Stimulated activated memory B cell treated with anti-CD40 and anti-IgM and Interleukin-4, amounts not matched to agents 10 μg/mL and 1 μg/mL and 100 μg/mL, for 72 hours (primary cell): ENCODE data around the gene RBM24.
"Not testable (repeated sequence)": the region's sequence is repeated elsewhere in the genome, so short reads cannot be mapped to it uniquely, and the experiment has no call there.

Experiments
- ATAC-seq: fragments of 150-1000 bp; cut with Tn5 transposase; 2 replicates; pipeline ENCODE4 v1.10.0; 2021
- H3K27ac Mint-ChIP-seq: one replicate; pipeline ENCODE4 v1.8.0; 2022; ENCODE audit warnings: mild to moderate bottlenecking, mixed read lengths
- H3K27me3 Mint-ChIP-seq: one replicate; pipeline ENCODE4 v1.8.0; 2022; ENCODE audit warnings: mixed read lengths
- H3K36me3 Mint-ChIP-seq: one replicate; pipeline ENCODE4 v1.8.0; 2022; ENCODE audit warnings: mixed read lengths
- H3K4me1 Mint-ChIP-seq: one replicate; pipeline ENCODE4 v1.8.0; 2022; ENCODE audit warnings: mixed read lengths
- H3K4me3 Mint-ChIP-seq: one replicate; pipeline ENCODE4 v1.8.0; 2022; ENCODE audit warnings: mild to moderate bottlenecking, moderate library complexity, mixed read lengths
- H3K9me3 Mint-ChIP-seq: one replicate; pipeline ENCODE4 v1.8.0; 2022; ENCODE audit warnings: mixed read lengths

RBM24 gene

GRCh38 chr6:17305219-17306001 is 24.2 kb downstream of the RBM24 start:
- Mint-ChIP-seq H3K4me1 (no peaks in the 10 kb centered on the region), H3K27me3 (peaks cover 6% of the 10 kb centered on the region), H3K9me3 (peaks cover 3% of the 10 kb centered on the region), H3K4me3 (no peak overlapping the region), H3K27ac (no peak overlapping the region), H3K36me3 (no peaks in the 10 kb centered on the region)
- no peak for ATAC-seq

GRCh38 chr6:17311595-17312311 is 30.6 kb downstream of the RBM24 start:
- Mint-ChIP-seq H3K4me3 (no peak overlapping the region), H3K9me3 (peaks cover 10% of the 10 kb centered on the region), H3K27ac (no peak overlapping the region), H3K4me1 (no peaks in the 10 kb centered on the region), H3K36me3 (no peaks in the 10 kb centered on the region), H3K27me3 (no peaks in the 10 kb centered on the region)
- ATAC-seq = no peak

GRCh38 chr6:17313238-17313637 is 32.1 kb downstream of the RBM24 start:
- H3K36me3 Mint-ChIP-seq, H3K4me1 Mint-ChIP-seq, H3K27me3 Mint-ChIP-seq, ATAC-seq, H3K4me3 Mint-ChIP-seq, H3K27ac Mint-ChIP-seq: not testable (repeated sequence)
- peaks cover 11% of the 10 kb centered on the region for H3K9me3 Mint-ChIP-seq

- H3K4me3 Mint-ChIP-seq = no peak overlapping the region
- H3K4me1 Mint-ChIP-seq = no peaks in the 10 kb centered on the region
- H3K27me3 Mint-ChIP-seq = no peaks in the 10 kb centered on the region
- H3K9me3 Mint-ChIP-seq = peaks cover 11% of the 10 kb centered on the region
- H3K27ac Mint-ChIP-seq = no peak overlapping the region
- ATAC-seq = no peak
- no peaks in the 10 kb centered on the region for H3K36me3 Mint-ChIP-seq
These were observed 32.8 kb downstream of the RBM24 start for GRCh38 chr6:17313971-17314370.

- H3K9me3 Mint-ChIP-seq = peaks cover 11% of the 10 kb centered on the region
- no peak overlapping the region for H3K4me3 Mint-ChIP-seq
These were observed 34.1 kb downstream of the RBM24 start for GRCh38 chr6:17315262-17315661.

GRCh38 chr6:17318435-17319165 is 37.4 kb downstream of the RBM24 start:
- Mint-ChIP-seq H3K27me3 (no peaks in the 10 kb centered on the region), H3K27ac (no peak overlapping the region), H3K4me3 (no peak overlapping the region), H3K9me3 (peaks cover 11% of the 10 kb centered on the region), H3K4me1 (no peaks in the 10 kb centered on the region), H3K36me3 (no peaks in the 10 kb centered on the region)
- ATAC-seq = no peak

More at GRCh38 chr6:17315262-17315661, 34.1 kb downstream of the RBM24 start:
- no peak for ATAC-seq
- H3K4me1 Mint-ChIP-seq = no peaks in the 10 kb centered on the region
- no peak overlapping the region for H3K27ac Mint-ChIP-seq
- H3K27me3 Mint-ChIP-seq = no peaks in the 10 kb centered on the region
- no peaks in the 10 kb centered on the region for H3K36me3 Mint-ChIP-seq

GRCh38 chr6:17320266-17320665 is 39.1 kb downstream of the RBM24 start:
- H3K36me3 Mint-ChIP-seq, ATAC-seq, H3K4me1 Mint-ChIP-seq, H3K4me3 Mint-ChIP-seq, H3K27me3 Mint-ChIP-seq, H3K27ac Mint-ChIP-seq, H3K9me3 Mint-ChIP-seq: not testable (repeated sequence)

- H3K27ac Mint-ChIP-seq = no peak overlapping the region
- peaks cover 14% of the 10 kb centered on the region for H3K9me3 Mint-ChIP-seq
- H3K4me1 Mint-ChIP-seq = no peaks in the 10 kb centered on the region
- H3K4me3 Mint-ChIP-seq = no peak overlapping the region
- no peaks in the 10 kb centered on the region for H3K36me3 Mint-ChIP-seq
- peaks cover 3% of the 10 kb centered on the region for H3K27me3 Mint-ChIP-seq
- no peak for ATAC-seq
These were observed 50.1 kb downstream of the RBM24 start for GRCh38 chr6:17331238-17331637.

GRCh38 chr6:17334265-17334664 is 53.1 kb downstream of the RBM24 start:
- no peak overlapping the region for H3K4me3 Mint-ChIP-seq
- H3K36me3 Mint-ChIP-seq = no peaks in the 10 kb centered on the region
- no peaks in the 10 kb centered on the region for H3K4me1 Mint-ChIP-seq
- H3K27ac Mint-ChIP-seq = no peak overlapping the region
- no peak for ATAC-seq
- H3K27me3 Mint-ChIP-seq = no peaks in the 10 kb centered on the region
- peaks cover 17% of the 10 kb centered on the region for H3K9me3 Mint-ChIP-seq

GRCh38 chr6:17336425-17336824 is 55.3 kb downstream of the RBM24 start:
- no peaks in the 10 kb centered on the region for H3K36me3 Mint-ChIP-seq
- H3K4me1 Mint-ChIP-seq = no peaks in the 10 kb centered on the region
- H3K4me3 Mint-ChIP-seq = no peak overlapping the region
- no peaks in the 10 kb centered on the region for H3K27me3 Mint-ChIP-seq
- peaks cover 12% of the 10 kb centered on the region for H3K9me3 Mint-ChIP-seq
- ATAC-seq = no peak
- H3K27ac Mint-ChIP-seq = no peak overlapping the region

GRCh38 chr6:17339308-17339670 is 58.1 kb downstream of the RBM24 start:
- H3K4me1 Mint-ChIP-seq = no peaks in the 10 kb centered on the region
- H3K9me3 Mint-ChIP-seq = peaks cover 12% of the 10 kb centered on the region
- no peaks in the 10 kb centered on the region for H3K36me3 Mint-ChIP-seq
- H3K4me3 Mint-ChIP-seq = no peak overlapping the region
- H3K27me3 Mint-ChIP-seq = no peaks in the 10 kb centered on the region
- H3K27ac Mint-ChIP-seq = no peak overlapping the region
- no peak for ATAC-seq

GRCh38 chr6:17341117-17341805 is 60.1 kb downstream of the RBM24 start:
- Mint-ChIP-seq H3K36me3 (no peaks in the 10 kb centered on the region), H3K27me3 (no peaks in the 10 kb centered on the region), H3K27ac (no peak overlapping the region), H3K4me1 (no peaks in the 10 kb centered on the region), H3K9me3 (peaks cover 12% of the 10 kb centered on the region), H3K4me3 (no peak overlapping the region)
- no peak for ATAC-seq

- no peaks in the 10 kb centered on the region for H3K36me3 Mint-ChIP-seq
- H3K27ac Mint-ChIP-seq = no peak overlapping the region
- peaks cover 12% of the 10 kb centered on the region for H3K9me3 Mint-ChIP-seq
- no peak overlapping the region for H3K4me3 Mint-ChIP-seq
- H3K4me1 Mint-ChIP-seq = no peaks in the 10 kb centered on the region
- no peaks in the 10 kb centered on the region for H3K27me3 Mint-ChIP-seq
- ATAC-seq = no peak
These were observed 60.7 kb downstream of the RBM24 start for GRCh38 chr6:17341891-17342290.

- no peak overlapping the region for H3K27ac Mint-ChIP-seq
- no peak for ATAC-seq
- H3K4me1 Mint-ChIP-seq = no peaks in the 10 kb centered on the region
- no peaks in the 10 kb centered on the region for H3K36me3 Mint-ChIP-seq
- no peaks in the 10 kb centered on the region for H3K27me3 Mint-ChIP-seq
- H3K9me3 Mint-ChIP-seq = peaks cover 10% of the 10 kb centered on the region
- no peak overlapping the region for H3K4me3 Mint-ChIP-seq
These were observed 62.1 kb downstream of the RBM24 start for GRCh38 chr6:17343215-17343614.
